ENCODE results near the gene LPP.

LPP gene

GRCh38 chr3:188936597-188937107 lies 782.7 kb downstream of the LPP start:
- TF ChIP-seq POLR2A (IDR thresholded peaks at IDR 0.05; ENCODE audit: low read length) (no peak), GATA1 (IDR thresholded peaks at IDR 0.05; ENCODE audit: low read depth, low read length) (no peak)
- no peak for DNase-seq

- DNase-seq = no peak
- TF ChIP-seq GATA1 (IDR thresholded peaks at IDR 0.05; ENCODE audit: low read depth, low read length) (no peak), POLR2A (IDR thresholded peaks at IDR 0.05; ENCODE audit: low read length) (no peak)
Observed at GRCh38 chr3:188937389-188937788, 783.4 kb downstream of the LPP start.

GRCh38 chr3:188938999-188939398 lies 785.0 kb downstream of the LPP start:
- TF ChIP-seq GATA1 (IDR thresholded peaks at IDR 0.05; ENCODE audit: low read depth, low read length) = no peak
- TF ChIP-seq POLR2A (IDR thresholded peaks at IDR 0.05; ENCODE audit: low read length) = no peak
- DNase-seq = no peak

- no peak for DNase-seq
- no peak for TF ChIP-seq GATA1 (IDR thresholded peaks at IDR 0.05; ENCODE audit: low read depth, low read length)
- no peak for TF ChIP-seq POLR2A (IDR thresholded peaks at IDR 0.05; ENCODE audit: low read length)
Observed at GRCh38 chr3:188939814-188940572, 786.0 kb downstream of the LPP start.
